HG02970 (cell line): Measurements from ENCODE around the gene TACC2.

Experiments
- ATAC-seq: cut with Tn5 transposase; IDR thresholded peaks from one replicate; pipeline ENCODE4 v1.9.1; 2021; ENCODE audit warnings: mild to moderate bottlenecking, moderate library complexity, moderate number of reproducible peaks; ENCODE audit not compliant: unreplicated experiment, low FRiP score

Gene TACC2

DNA sequence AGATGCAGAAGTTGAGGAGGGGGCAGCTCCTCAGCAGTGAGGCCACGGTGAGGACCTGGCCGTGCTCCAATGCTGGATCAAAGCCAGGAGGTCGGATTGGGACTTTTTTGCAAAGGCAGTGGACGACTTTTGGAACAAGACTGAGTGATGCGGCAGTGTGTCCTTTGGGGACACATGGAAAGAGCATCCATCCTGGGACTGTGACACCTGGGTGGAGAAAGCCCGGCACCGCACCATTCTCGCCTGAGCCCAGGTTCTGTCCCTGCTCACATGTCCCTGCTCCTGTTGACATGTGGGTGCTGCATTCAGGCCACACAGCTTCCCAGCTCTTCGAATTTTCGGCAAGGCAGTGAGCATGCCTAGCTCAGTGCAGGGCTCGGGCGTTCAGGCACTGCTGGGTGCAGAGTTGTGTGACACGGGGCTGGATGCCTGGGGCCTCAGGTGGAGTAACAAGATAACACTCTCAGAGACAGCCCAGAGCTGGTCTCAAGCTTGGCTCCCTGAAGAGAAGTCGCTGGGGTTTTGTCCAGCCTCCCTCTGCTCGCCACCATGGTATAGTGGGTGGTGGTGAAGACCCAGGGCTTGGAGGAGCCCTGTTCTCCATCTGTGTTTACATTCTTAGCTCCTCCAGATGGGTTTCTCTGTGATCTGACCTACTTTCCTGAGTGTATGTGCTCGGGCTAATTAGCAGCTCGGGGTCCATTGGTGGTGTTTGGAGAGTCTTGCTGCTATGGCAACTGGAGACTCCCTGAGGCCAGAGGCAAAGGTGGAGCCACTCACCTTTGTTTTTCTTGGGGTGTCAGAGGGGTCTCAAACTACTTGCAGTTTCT is 170.4 kb downstream of the TACC2 start:
- ATAC-seq: no peak

DNA sequence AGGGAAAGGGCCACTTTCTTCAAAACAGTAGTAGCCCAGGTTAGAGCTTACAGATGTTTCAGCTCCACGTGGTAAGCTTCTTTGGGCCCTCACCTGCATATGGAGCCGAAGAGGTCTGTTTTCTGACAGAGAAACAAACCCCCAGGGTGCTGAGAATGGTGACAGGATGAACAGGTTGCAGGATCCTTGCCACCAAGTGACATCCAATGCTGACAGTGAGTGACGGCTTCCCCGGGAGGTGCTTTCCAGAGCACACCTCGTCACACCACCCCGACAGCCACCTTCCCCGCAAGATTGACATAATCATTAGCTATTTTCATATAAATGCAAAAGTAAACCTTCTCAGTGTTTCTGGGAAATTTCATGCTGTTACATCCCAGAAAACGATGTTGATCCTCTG is 172.8 kb downstream of the TACC2 start:
- no peak for ATAC-seq

DNA sequence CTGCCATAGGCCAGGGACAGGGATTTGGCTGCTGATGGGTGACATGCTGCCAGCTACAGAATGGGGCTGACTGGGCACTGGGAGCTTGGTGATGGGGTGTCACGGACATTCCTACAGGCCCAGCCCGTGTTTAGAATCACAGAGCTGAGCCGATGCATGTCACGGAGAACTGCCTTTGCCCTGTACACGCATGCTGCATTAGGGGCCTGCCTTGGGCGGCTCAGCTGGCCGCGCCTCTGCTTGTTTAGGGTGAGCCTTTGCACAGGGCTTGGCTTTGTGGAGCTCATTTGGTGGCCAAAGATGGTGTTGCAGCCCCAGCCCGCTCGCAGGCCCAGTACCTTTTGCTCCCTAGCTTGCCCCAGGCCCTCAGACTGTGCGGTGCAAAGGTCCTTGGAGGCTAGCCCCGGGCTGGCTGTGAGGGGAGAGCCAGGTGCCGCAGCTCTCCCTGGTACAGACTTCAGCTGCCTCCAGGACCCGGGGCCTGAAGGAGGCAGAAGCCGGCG is 173.8 kb downstream of the TACC2 start:
- ATAC-seq: no peak

DNA sequence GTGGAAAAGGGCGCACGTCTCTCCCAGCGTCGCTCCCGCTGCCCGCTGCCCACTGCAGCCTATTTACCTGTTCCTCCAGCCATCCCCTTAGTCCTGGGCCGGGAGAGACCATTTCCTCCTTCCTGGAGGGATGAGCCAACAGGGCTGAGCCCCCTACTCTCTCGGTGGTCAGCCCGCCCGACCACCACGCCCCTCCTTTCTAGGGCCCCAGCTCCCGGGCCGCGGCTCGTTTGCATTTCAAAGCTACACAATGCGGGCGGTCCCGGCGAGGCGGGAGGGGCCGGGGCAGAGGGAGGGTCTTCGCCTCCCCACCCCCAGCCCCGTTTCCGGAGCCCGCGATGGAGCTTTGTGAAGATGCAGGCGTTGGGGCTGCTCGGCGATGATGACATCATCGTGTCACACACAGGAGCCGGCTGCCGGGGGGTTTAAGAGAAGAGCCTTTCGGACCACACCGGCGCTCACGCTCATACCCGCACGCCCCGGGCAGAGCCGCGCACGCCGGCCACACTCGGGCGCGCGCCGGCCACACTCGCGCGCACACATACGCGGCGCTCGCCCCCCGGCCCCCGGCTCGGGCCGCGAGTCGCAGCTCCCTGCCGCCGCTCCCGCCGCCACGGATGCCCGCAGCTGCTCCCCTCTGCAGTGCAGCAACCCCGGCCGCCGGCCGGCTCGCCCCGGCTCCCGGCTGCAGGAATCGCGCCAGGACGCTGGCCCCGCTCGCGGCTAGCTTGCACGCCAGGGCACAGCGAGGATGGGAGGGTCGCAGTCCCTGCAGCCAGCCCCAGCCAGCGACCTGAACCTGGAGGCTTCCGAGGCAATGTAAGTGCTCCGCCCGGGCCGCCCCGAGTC is 174.4 kb downstream of the TACC2 start:
- ATAC-seq: no peak

DNA sequence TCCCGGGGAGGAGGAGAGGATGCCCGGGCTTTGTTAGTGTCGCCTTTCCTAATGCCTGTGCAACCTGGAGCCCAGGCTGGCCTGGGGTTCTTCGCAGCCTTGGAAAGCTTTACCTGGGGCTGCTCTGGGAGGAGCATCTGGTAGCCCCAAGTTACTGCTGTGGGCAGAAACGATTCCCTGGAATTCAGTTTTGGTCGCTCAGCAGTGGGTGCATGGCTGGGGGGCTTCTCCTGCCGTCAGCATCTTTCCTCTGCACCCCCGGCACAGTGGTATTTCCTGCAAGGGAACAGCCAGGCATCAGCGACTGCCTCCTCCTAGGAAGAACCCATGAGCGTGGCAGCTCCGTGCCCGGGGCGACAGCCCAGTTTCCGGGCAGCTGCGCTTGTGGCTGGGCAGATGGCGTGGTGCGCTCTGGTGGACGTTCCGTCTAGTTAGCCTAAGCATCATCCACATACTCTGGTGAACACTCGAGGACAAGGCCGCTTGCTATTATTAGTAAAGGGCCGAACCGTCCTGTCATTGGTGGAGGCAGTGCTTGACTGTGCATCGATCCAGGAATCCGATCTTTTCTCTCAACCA is 175.1 kb downstream of the TACC2 start:
- ATAC-seq: no peak

DNA sequence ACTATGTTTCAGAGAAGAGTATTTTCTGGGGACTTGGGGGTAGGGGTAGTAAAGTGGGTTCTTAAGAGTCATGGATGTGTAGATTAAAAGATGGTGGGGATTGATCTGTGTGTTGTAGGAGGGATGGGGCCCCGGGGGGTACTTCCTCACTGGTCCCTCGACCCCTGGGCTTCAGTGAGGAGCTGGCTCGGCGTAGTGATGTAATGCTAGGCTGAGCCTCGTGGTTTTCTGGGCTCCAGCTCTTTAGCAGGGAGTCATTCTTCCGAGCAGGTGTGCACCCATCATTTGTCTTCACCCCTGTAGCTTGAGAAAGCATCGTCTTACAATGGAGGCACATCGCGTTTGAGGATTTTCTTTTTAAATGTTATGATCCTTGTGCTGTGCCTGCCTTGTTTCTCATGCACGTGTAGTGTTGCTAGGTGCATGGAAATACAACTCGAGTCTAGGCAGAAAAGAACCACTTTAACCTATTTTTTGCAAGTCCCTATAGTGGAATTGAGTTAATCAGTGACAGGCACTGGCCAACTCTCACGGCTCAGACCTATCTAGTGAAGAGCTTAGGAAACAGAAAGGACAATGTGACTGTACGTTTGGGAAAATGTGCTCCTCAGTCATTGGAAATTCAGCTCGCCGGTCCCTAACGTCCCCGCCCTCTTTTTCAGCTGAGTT is 176.0 kb downstream of the TACC2 start:
- ATAC-seq: no peak

DNA sequence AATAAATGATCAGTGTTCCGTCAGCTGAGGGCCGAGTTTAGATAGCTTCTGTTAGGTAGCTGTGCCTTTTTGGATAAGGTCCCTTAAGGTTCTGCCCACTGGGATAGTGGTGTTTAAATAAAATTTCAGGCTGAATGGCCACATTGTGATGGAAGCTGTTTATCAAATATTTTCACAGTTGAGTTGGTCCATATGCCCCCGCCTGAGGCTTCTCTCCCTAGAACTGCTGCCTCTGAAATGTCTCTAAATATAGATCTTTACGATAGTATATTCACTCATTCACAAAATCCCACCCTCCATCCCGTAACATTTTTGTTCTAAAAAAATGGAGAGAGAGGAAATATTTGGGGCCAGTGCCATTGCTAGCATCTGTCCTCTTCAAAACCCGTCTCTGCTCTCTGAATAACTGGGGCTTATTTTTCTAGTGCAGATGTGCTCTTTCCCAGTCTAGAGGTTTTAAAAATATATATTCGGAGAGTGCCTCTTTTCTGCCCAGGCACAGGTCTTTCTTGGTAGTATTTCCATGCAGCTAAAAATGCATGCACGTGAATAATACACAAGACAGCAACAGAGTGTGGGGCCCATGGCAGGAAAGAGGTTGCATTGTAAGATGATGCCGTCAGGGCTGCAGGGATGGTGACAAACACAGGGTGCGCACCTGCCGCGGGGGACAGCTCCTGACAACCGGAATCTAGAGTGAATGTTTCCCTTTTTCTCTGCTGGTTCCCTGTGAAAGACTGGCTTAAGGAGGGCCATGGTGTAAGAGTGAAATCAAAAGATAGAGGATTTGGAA is 176.7 kb downstream of the TACC2 start:
- no peak for ATAC-seq

DNA sequence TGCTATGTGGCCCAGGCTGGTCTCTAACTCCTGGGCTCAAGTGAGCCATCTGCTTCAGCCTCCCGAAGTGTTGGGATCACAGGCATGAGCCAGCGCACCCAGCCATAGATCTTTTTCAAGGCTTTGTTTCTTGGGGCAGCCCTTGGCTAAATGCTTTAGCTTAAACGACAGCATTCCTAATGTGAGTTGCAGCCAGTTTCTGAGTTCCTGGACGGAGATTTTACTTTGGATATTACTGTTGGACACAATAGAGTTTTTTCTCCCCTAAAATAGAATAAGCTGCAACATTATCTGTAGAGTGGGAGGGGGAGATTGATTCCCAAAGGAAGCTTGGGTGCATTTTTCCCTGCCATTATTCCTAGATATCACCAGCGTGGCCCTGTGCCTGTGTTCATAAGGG is 179.1 kb downstream of the TACC2 start:
- no peak for ATAC-seq

DNA sequence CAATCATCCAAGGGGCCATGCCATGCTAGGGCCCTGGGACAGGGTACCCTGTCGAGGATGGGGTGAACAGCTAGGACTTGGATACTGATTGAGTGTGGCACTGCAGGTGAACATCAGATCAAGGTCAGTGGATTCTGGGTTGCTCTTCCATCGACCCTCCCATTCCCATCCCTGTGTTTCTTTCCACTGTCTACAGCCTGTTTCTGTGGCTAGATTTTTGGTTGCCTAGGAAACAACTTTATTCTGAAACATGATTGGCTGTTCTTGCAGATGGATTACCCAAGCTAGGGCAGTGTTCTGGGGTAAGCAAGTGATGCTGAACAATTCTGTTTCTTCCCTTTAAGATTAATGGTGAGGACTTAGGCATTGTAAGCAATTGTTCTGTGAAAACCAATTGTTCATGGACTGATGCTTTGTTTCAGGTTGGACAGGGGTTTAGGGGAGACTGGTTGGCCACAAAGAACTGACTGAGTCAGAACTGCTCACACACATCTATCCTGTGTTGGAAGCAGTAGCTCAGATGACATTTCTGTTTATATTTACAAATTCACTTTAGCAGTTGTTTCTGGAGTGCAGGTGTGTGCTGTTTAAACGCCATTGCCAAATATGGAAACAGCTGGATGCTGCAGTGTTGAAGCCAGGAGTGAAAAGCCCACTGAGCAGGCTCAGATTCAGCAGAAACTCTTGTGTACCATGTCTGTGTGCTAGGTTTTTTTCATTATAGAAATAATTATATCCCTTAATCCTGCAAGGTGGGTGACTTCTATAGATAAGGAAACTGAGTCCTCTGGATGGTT is 179.8 kb downstream of the TACC2 start:
- no peak for ATAC-seq

DNA sequence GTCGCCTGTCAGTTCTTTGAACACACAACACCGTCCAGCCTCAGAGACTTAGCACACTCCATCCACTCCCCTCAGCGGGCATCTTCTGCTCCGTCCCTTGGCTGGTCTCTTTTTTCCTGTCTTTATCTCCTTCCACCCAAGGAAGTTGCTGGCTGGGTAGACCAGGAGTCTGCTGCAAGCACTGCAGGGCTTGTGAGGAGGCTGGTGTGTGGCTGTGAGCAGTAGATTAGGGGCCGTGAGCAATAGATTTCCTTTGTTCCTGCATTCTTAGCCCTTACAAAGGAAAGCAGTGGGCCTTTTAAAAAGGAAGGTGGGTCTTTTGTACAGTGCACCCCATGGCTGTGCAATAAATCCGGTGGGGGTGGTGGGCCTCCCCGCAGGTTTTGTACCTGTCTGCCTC is 181.8 kb downstream of the TACC2 start:
- ATAC-seq: no peak

DNA sequence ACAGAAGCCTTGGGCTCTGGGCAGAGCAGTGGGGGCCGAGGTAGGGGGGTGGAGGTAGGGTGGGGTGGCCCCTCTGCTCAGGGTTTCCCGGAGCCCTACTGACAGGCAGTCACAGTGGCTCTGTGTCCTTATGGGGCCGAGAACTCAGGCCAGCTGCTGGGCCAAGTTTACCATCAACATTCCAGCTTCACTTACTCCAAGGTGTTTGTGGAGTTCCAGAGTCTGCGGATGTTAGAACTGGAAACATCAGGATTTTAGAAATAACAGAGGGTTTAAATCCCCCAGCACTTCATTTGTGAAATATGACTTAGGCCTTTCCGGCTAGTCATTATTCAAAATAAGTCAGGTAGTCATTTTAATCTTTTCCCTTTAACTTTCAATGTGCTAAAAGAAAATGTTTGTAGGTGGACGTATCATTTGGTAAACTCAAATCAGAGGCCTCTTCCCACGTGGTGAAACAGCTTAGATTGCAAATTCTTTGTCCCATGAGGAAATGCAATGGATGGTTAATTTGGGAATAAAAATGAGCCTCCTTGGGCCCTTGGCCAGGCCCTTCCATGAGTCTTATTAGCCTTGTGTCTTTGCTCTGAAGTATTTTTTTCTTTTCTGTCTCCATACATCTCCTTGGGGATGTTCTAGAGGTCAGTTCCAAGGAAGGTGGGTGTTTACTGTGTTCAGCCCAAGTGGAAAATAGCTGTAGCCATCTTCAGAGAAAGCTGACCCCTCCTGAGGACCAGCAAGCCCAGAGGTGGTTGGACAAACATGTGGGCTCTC is 182.5 kb downstream of the TACC2 start:
- no peak for ATAC-seq

DNA sequence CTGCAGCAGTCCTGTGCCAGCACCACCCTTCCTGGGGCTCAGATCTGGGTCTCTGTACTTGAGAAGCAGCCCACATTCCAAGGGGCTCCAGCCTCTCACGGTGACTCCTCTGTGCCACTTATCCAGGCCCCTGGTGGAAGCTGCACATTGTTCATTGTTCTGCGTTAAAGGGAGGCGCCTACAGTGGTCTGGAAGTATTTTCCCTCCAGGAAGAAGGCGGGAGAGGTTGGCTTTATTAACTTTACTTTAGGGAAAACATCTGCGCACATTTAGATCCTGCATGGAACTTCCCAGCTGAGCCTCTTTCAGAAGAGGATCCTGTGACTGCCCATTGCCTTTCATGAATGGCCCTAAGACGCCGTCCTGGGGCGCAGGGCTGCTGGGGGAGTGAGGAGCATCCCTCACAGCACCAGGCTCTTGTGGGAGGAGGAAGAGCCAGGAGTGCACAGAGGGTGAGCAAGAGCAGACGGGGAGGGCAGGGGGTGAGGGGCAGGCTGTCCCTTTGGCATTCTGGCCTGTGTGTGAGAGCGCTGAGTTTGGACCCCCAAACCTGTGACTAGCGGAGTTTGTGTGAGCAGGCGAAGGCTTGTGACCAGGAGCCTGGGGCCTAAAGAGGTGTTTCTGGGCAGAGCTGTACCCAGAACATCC is 183.5 kb downstream of the TACC2 start:
- no peak for ATAC-seq

DNA sequence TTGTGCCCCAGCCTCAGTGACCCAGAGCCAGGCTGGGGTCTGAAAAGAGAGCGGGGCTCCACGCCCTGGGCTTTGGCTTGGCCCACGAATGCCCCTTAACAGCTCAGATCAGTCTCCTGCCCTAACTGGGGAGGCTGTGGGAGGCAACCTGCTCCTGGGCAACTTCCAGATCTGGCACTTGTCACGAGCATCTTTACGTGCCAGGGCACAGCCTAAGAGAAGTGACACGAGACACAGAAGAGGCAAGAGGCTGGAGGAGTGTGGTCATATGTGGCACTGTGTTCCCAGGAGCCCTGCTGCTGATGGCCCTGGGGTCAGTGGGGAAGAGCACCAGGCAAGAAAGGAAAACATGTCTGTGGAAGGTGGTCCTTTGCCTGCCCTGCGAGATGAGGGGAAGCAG is 184.4 kb downstream of the TACC2 start:
- no peak for ATAC-seq

DNA sequence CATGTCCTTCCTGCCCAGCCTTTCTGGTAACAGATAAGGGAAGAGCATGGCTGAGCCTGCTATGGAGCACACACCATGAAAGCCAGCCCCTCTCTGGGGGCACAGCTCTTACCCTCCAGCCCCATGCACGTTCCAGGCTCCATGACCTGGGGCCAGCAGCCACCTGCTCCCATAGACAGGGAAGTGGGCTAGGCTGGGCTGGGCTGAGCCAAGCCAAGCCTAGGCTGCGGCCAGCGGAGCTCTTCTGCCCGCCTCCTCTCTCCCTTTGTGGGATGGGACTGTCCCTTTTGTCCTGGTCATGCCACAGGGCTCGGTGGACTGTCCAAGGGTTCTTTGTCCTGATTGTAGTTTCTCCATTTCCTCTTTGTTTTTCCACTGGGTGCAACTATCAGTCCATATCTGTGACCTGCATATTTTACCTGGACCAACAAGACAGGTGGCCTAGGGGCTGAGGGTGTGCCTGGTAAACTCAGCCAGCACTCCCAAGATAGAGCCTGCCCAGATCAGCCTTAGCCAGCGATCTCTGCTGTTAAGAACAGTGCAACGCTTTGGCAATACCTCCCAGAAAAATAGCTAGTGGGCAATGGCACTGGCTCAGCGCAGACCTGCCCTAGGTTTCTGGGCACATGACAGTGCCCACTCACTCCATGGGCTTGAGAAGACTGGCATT is 184.9 kb downstream of the TACC2 start:
- ATAC-seq: no peak

DNA sequence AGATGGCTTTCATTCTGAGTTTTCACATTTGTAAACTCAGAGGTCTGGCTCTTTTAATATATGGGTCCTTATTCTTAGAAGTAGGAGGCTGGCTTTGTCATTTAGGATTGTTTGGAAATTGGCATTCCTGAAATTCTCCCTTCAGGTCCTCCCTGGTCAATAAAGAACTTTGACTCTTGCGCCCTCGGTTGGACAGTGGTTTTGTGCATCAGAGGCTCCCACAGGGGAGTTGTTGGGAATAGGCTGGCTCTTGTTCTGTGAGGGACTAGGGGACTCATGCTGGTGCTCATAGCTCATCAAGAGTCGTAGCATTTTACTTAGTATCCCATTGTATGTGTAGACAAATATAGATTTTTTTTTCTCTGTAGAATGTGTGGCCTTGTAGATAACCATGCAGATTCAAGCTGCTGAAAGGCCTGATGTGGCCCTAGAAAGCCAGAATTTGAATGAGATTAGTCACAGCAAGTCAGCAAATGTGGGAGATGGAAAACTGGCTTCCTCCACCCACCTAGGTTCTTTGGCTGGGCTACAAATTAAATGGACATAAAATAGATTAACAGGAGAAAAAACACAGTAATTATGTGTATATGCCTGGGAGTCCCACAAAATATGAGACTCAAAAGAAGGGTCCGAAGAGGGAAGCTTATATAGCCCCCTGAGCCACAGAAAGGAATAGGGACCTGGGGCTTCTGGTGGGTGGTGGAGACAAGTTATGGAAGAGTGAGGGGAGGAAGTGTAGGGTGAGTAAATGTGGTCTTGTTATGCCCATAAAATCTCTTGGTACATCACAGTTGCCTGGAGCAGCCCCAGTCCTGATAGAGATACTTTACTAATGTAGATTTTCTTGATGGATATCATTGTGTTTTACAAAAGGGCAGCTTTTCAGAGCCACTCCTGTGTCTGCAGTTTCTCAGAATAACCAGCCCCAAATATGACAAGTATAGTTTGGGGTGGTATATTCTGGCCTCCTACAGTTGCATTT is 187.6 kb downstream of the TACC2 start:
- no peak for ATAC-seq

DNA sequence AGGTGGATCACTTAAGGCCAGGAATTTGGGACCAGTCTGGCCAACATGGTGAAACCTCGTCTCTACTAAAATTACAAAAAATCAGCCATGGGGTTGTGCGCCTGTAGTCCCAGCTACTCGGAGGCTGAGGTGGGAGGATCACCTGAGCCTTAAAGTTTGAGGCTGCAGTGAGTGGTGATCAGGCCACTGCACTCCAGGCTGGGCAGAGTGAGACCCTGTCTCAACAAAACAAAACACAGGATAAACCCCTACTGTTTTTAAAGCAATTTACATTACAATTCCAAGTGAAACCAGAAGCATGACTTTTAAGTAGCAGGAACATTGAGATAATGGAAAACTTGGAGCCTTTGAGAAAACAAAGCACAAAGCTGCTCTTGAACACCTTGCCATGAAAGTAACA is 189.7 kb downstream of the TACC2 start:
- no peak for ATAC-seq
